ENCODE results near the gene UBASH3A.

- TF ChIP-seq CTCF (optimal IDR thresholded peaks at IDR 0.05 in 1 of 3, IDR thresholded peaks at IDR 0.05 in 1 of 3, conservative IDR thresholded peaks at IDR 0.05 in 1 of 3; ENCODE audit: extremely low read depth in 1 of 3, insufficient read depth in 2 of 3, low read length in 3 of 3) (no peak), EZH2 (IDR thresholded peaks at IDR 0.05; ENCODE audit: low read length) (no peak)
Observed at GRCh38 chr21:42400525-42400924, 3.2 kb upstream of the UBASH3A start.
